SU-DHL-6 (cell line): ENCODE measurements around the gene SULT1A1.
"Not testable (repeated sequence)": the region's sequence is repeated elsewhere in the genome, so short reads cannot be mapped to it uniquely, and the experiment has no call there.

Experiments
- H2AFZ ChIP-seq: fragments of 200-600 bp; sonication (generic); 2 replicates; pipeline ENCODE4 v1.6.1; 2014; ENCODE audit warnings: low read depth, mild to moderate bottlenecking, moderate library complexity, mixed read lengths, antibody characterized with exemption, low read length; ENCODE audit not compliant: severe bottlenecking
- H3F3A ChIP-seq: fragments of 200-600 bp; shearing (Covaris generic); 2 replicates; pipeline ENCODE4 v1.6.0; 2016; ENCODE audit warnings: antibody characterized with exemption, mild to moderate bottlenecking; ENCODE audit not compliant: insufficient read depth
- H3K27ac ChIP-seq: fragments of 200-600 bp; sonication (generic); 2 replicates; pipeline ENCODE4 v1.5.1; 2016; ENCODE audit warnings: low read depth, mild to moderate bottlenecking, low read length, moderate library complexity, mixed read lengths
- H3K27me3 ChIP-seq: fragments of 200-600 bp; sonication (generic), shearing (Covaris generic); 2 replicates; pipeline ENCODE4 v1.6.0; 2014; ENCODE audit warnings: mild to moderate bottlenecking, low read length
- H3K36me3 ChIP-seq: fragments of 200-600 bp; sonication (generic); 2 replicates; pipeline ENCODE4 v1.6.1; 2014; ENCODE audit warnings: mild to moderate bottlenecking, low read length, mixed read lengths
- H3K4me2 ChIP-seq: fragments of 300-600, 200-600 bp; shearing (Covaris generic), sonication (generic); 2 replicates; pipeline ENCODE4 v1.6.0; 2014; ENCODE audit warnings: low read length, low read depth, mild to moderate bottlenecking; ENCODE audit not compliant: poor library complexity, severe bottlenecking
- H3K4me3 ChIP-seq: fragments of 200-600 bp; sonication (generic); 2 replicates; pipeline ENCODE4 v1.5.1; 2014; ENCODE audit warnings: antibody characterized with exemption, low read length, mild to moderate bottlenecking, mixed read lengths; ENCODE audit not compliant: insufficient read depth, poor library complexity, severe bottlenecking
- H3K79me2 ChIP-seq: fragments of 200-600 bp; sonication (generic); 2 replicates; pipeline ENCODE4 v1.6.1; 2014; ENCODE audit warnings: mild to moderate bottlenecking, low read length, moderate library complexity; ENCODE audit not compliant: insufficient read depth
- H3K9ac ChIP-seq: fragments of 200-600 bp; sonication (generic); 2 replicates; pipeline ENCODE4 v1.7.0; 2014; ENCODE audit warnings: mild to moderate bottlenecking, low read length
- H3K9me2 ChIP-seq: fragments of 200-600 bp; sonication (generic); replicated peaks from 2 replicates; pipeline ENCODE4 v1.6.1; 2014; ENCODE audit warnings: low read length; ENCODE audit not compliant: insufficient read depth
- H3K9me3 ChIP-seq: fragments of 200-600 bp; sonication (generic); 2 replicates; pipeline ENCODE4 v1.6.1; 2014; ENCODE audit warnings: low read length, mixed read lengths; ENCODE audit not compliant: insufficient read depth
- H4K20me1 ChIP-seq: fragments of 200-600 bp; sonication (generic); 2 replicates; pipeline ENCODE4 v1.6.1; 2014; ENCODE audit warnings: low read depth, mild to moderate bottlenecking, antibody characterized with exemption, low read length, moderate library complexity, mixed read lengths
- EZH2phosphoT487 ChIP-seq: fragments of 200-600 bp; sonication (generic), shearing (Covaris generic); conservative IDR thresholded peaks from 2 replicates; pipeline ENCODE4 v1.6.1; 2018; ENCODE audit warnings: mild to moderate bottlenecking, antibody characterized with exemption, low read length, moderate library complexity, mixed read lengths
- TF ChIP-seq, protein P1 (sequence below): fragments of 200-600 bp; sonication (generic); IDR thresholded peaks from one replicate; pipeline ENCODE4 v1.5.1; 2017; ENCODE audit warnings: antibody characterized with exemption, mild to moderate bottlenecking, low read length, moderate library complexity; ENCODE audit not compliant: insufficient read depth, poor library complexity, severe bottlenecking

SULT1A1 gene

GRCh38 chr16:28623172-28623711, 13.4 kb upstream of the SULT1A1 start:
- Histone ChIP-seq H3K79me2 (no peaks in the 10 kb centered on the region), H3K9me3 (no peaks in the 10 kb centered on the region), H3K27me3 (no peaks in the 10 kb centered on the region), H3K27ac (no peak overlapping the region), H3K4me2 (peak overlapping the region; percentile 28), H3K9ac (no peak overlapping the region), H3K9me2 (no peaks in the 10 kb centered on the region), H4K20me1 (no peaks in the 10 kb centered on the region), H3K36me3 (no peaks in the 10 kb centered on the region), H2AFZ (peak overlapping the region; percentile 17), H3F3A (no peaks in the 10 kb centered on the region), H3K4me3 (no peak overlapping the region)
- no peak for TF ChIP-seq EZH2phosphoT487
- TF ChIP-seq, protein P1, sequence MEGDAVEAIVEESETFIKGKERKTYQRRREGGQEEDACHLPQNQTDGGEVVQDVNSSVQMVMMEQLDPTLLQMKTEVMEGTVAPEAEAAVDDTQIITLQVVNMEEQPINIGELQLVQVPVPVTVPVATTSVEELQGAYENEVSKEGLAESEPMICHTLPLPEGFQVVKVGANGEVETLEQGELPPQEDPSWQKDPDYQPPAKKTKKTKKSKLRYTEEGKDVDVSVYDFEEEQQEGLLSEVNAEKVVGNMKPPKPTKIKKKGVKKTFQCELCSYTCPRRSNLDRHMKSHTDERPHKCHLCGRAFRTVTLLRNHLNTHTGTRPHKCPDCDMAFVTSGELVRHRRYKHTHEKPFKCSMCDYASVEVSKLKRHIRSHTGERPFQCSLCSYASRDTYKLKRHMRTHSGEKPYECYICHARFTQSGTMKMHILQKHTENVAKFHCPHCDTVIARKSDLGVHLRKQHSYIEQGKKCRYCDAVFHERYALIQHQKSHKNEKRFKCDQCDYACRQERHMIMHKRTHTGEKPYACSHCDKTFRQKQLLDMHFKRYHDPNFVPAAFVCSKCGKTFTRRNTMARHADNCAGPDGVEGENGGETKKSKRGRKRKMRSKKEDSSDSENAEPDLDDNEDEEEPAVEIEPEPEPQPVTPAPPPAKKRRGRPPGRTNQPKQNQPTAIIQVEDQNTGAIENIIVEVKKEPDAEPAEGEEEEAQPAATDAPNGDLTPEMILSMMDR: no peak

GRCh38 chr16:28622532-28623171, 12.8 kb upstream of the SULT1A1 start:
- H3K27me3 ChIP-seq, H3K79me2 ChIP-seq, H3K9me2 ChIP-seq, H3K4me3 ChIP-seq, H3F3A ChIP-seq, H3K9me3 ChIP-seq, H3K9ac ChIP-seq, H3K36me3 ChIP-seq, H2AFZ ChIP-seq, H3K27ac ChIP-seq, H4K20me1 ChIP-seq: not testable (repeated sequence)
- H3K4me2 ChIP-seq: peak overlapping the region; percentile 28

DNA sequence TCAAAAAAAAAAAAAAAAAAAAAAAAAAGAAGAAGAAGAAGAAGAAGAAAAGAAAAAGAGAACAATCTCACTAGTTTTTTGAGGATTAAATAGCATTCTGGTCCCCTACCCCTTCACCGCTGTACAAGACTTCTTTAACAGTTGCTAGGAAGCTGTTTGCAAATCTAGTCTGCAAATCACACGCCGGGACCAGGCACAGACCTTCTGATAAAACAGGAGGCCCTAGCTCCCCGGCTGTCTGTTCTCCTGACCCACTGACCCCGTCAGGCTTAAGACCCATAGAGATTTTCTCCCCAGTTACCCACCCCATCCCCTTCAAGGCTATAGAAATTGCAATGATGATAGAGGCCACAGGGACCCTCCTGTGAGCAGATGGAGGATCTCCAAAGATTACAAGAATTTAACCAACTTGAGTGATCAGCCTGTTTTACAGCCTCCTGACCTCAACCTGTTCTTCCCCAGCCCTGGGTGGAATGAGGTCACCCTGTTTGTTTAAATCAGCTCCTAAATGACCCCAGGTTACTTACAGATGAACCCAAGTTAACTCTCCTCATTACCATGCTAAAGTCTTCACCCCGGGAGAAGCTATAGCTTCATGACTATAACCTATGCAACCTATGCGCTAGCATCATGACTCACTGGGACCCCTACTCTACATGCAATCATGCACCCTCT, 11.8 kb upstream of the SULT1A1 start:
- Histone ChIP-seq H3K4me3 (no peak overlapping the region), H4K20me1 (no peaks in the 10 kb centered on the region), H2AFZ (no peak overlapping the region), H3K9ac (no peak overlapping the region), H3K27ac (no peak overlapping the region), H3K4me2 (no peak overlapping the region), H3K27me3 (no peaks in the 10 kb centered on the region), H3K9me3 (no peaks in the 10 kb centered on the region), H3K36me3 (no peaks in the 10 kb centered on the region), H3F3A (no peaks in the 10 kb centered on the region), H3K9me2 (no peaks in the 10 kb centered on the region), H3K79me2 (no peaks in the 10 kb centered on the region)
- TF ChIP-seq EZH2phosphoT487: no peak
- TF ChIP-seq, protein P1: no peak

DNA sequence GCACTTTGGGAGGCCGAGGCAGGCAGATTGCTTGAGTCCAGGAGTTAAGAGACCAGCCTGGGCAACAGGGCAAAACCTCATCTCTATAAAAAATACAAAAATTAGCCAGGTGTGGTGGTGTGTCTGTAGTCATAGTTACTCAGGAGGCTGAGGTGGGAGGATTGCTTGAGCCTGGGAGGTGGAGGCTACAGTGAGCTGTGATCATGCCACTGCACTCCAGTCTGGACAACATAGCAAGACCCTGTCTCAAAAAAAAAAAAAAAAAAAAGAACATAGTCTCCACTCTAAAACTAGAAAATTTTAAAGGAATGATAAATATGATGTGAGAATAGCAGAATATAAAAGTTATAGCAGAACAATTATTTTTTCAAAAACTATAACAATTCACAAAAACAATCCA, 10.5 kb upstream of the SULT1A1 start:
- not testable (repeated sequence) for H3K9me2 ChIP-seq, H3K36me3 ChIP-seq, H3K27me3 ChIP-seq, H3K79me2 ChIP-seq, H3K4me2 ChIP-seq, H4K20me1 ChIP-seq, H3K27ac ChIP-seq, H3K9me3 ChIP-seq, H3F3A ChIP-seq, H2AFZ ChIP-seq, H3K4me3 ChIP-seq, H3K9ac ChIP-seq
